ENCODE measurements around the gene CD207. TPM values are rescaled to one million over a fixed set of nuclear protein-coding genes. Genes with fewer than 3 reads are reported as not detected.

The CD207 gene
- total RNA-seq, 8 experiments from 2014 or later: 0.18 to 1.2 (median 0.27) TPM; not detected in 1

DNA sequence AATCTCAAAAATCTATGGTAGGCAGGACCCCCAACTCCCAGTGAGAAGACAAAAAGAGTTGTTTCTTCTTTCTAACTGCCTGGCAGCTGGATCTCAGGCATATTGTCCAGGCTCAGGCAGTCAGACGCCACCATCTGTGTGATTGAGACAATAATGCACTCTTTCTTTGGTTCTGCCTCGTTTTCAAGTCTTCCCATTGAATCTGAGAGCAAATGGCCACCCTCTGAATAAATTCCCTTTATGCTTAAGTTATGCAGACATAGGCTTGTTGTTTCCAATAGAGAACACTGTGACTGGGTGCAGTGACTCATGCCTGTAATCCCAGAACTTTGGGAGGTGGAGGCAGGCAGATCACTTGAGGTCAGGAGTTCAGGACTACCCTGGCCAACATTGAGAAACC, 15.3 kb upstream of the CD207 start:
- Histone ChIP-seq H3K4me3 (no peak overlapping the region), H3K27ac (peak overlapping the region in 1 of 2 donors; percentile 28), H3K4me1 (replicated peaks in 1 of 2) (peaks cover 0 to 2% of the 10 kb centered on the region in 2 donors)
- 0 to 57% (median 0%) methylated on average over 1 to 2 of the region's 2 CpGs; no CpG with 5 or more reads in 3 of the 10 experiments for WGBS, 10 experiments
- in situ Hi-C loops (cut with MboI; ENCODE audit: low pct_unique_long_range_greater_than_20kb in 2 of 9, low sequenced_read_pairs in 9 of 9, unreplicated experiment in 9 of 9): loop anchor here in 3 of 9 experiments (25.0 kb wide), 1 partner anchor 111 kb away; no protein-coding TSS in a partner anchor
- peak; percentile 52 to 91 (median 80) for ATAC-seq (replicated peaks in 6 of 8)

GRCh38 chr2:70842401-70842800, 6.8 kb upstream of the CD207 start:
- Histone ChIP-seq H3K4me1 (replicated peaks in 1 of 2) (no peaks in the 10 kb centered on the region), H3K27ac (no peak overlapping the region), H3K4me3 (no peak overlapping the region)
- WGBS, 10 experiments: 0 to 83% (median 61%) methylated on average over 1 to 5 of the region's 7 CpGs; no CpG with 5 or more reads in 3 of the 10 experiments
- in situ Hi-C loops (cut with MboI; ENCODE audit: low pct_unique_long_range_greater_than_20kb in 2 of 9, low sequenced_read_pairs in 9 of 9, unreplicated experiment in 9 of 9): no loop called here
- ATAC-seq (replicated peaks in 6 of 8): no peak

- no peak for ATAC-seq (replicated peaks in 6 of 8)
- no peak overlapping the region for H3K27ac ChIP-seq
- 0 to 91% (median 77%) methylated on average over 1 to 6 of the region's 10 CpGs; no CpG with 5 or more reads in 2 of the 10 experiments for WGBS, 10 experiments
- H3K4me1 ChIP-seq (replicated peaks in 1 of 2): no peaks in the 10 kb centered on the region
- in situ Hi-C loops (cut with MboI; ENCODE audit: low pct_unique_long_range_greater_than_20kb in 2 of 9, low sequenced_read_pairs in 9 of 9, unreplicated experiment in 9 of 9): no loop called here
- H3K4me3 ChIP-seq: no peak overlapping the region
Measured at GRCh38 chr2:70837980-70838925, 2.6 kb upstream of the CD207 start.

GRCh38 chr2:70834881-70835280, 735 bp downstream of the CD207 start:
- WGBS, 10 experiments: 18 to 80% (median 62%) methylated on average over 1 to 2 of the region's 4 CpGs; no CpG with 5 or more reads in 4 of the 10 experiments
- in situ Hi-C loops (cut with MboI; ENCODE audit: low pct_unique_long_range_greater_than_20kb in 2 of 9, low sequenced_read_pairs in 9 of 9, unreplicated experiment in 9 of 9): no loop called here
- ATAC-seq (replicated peaks in 6 of 8): no peak
- Histone ChIP-seq H3K27ac (no peak overlapping the region), H3K4me3 (no peak overlapping the region), H3K4me1 (replicated peaks in 1 of 2) (no peaks in the 10 kb centered on the region)

DNA sequence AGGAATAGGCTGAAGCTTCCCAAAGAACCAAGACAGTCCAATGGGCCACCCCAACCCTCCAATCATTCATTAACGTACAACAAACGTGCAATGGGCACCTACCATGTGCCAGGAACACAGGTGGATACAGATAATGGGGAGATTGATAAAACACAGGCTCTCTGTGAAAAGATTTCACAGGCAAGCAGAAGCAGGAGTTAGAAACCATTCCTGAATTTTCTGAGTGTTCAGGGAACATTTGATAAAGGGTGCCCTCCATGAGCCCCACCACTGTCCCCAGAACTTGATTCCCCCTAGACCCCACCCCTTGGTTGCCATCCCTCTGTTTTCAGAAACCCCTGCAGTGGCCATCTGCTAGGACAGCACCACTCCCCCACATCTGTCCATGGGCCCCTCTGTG, 1.5 kb downstream of the CD207 start:
- Histone ChIP-seq H3K27ac (no peak overlapping the region), H3K4me3 (no peak overlapping the region), H3K4me1 (replicated peaks in 1 of 2) (no peaks in the 10 kb centered on the region)
- WGBS, 10 experiments: 0 to 93% (median 77%) methylated on average over 2 of the region's 2 CpGs; no CpG with 5 or more reads in 5 of the 10 experiments
- in situ Hi-C loops (cut with MboI; ENCODE audit: low pct_unique_long_range_greater_than_20kb in 2 of 9, low sequenced_read_pairs in 9 of 9, unreplicated experiment in 9 of 9): no loop called here
- ATAC-seq (replicated peaks in 6 of 8): no peak

DNA sequence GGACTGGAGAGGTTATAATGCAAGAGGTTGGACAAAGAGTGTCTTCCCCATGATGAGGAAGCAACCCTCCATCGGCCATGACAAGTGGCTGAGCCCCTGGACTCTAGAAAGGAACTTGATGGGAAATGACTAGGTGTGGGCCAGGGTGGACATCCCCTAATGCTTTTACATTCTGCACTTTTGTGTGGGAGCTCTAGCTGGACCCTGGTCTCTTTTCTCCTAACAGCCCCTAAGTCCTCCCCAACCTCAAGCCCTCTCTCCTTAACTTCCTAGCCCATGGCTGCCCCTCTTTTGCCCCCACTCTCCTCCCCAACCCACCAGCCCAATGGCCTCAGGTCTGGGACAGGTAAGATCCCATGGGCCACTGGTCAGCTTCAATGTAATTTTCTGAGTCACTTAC, 2.4 kb downstream of the CD207 start:
- ATAC-seq (replicated peaks in 6 of 8): no peak
- in situ Hi-C loops (cut with MboI; ENCODE audit: low pct_unique_long_range_greater_than_20kb in 2 of 9, low sequenced_read_pairs in 9 of 9, unreplicated experiment in 9 of 9): no loop called here
- Histone ChIP-seq H3K27ac (no peak overlapping the region), H3K4me1 (replicated peaks in 1 of 2) (no peaks in the 10 kb centered on the region), H3K4me3 (no peak overlapping the region)
- WGBS, 10 experiments: 88% methylated on average over 1 of the region's 1 CpG; no CpG with 5 or more reads in 9 of the 10 experiments

GRCh38 chr2:70832386-70832785, 3.2 kb downstream of the CD207 start:
- in situ Hi-C loops (cut with MboI; ENCODE audit: low pct_unique_long_range_greater_than_20kb in 2 of 9, low sequenced_read_pairs in 9 of 9, unreplicated experiment in 9 of 9): no loop called here
- H3K4me3 ChIP-seq: no peak overlapping the region
- WGBS, 10 experiments: 40 to 100% (median 89%) methylated on average over 1 to 2 of the region's 2 CpGs; no CpG with 5 or more reads in 6 of the 10 experiments
- no peak overlapping the region for H3K27ac ChIP-seq
- H3K4me1 ChIP-seq (replicated peaks in 1 of 2): no peaks in the 10 kb centered on the region
- peak in 3 of 8 experiments; percentile 67 to 90 (median 84) for ATAC-seq (replicated peaks in 6 of 8)

DNA sequence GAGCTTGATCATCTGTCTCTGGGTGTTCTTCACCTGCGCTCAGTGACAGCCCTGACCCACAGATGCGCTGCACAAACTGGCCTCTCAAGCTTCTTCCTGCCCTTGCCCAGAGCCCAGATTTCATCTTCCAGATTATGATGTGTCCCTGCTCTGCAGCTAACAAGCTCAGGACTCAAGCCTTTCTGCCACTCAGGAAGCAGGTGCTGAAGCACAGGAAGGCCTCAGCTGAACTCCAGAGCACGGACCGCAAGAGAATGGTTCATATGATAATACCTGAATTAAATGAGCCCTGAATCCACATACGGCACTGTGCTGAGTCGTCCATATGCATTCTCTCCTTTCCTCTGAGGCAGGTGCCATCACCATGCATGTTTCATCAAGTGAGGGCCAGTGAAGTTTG, 3.8 kb downstream of the CD207 start:
- no peak overlapping the region for H3K27ac ChIP-seq
- in situ Hi-C loops (cut with MboI; ENCODE audit: low pct_unique_long_range_greater_than_20kb in 2 of 9, low sequenced_read_pairs in 9 of 9, unreplicated experiment in 9 of 9): no loop called here
- WGBS, 10 experiments: 43 to 80% (median 68%) methylated on average over 1 to 6 of the region's 6 CpGs; no CpG with 5 or more reads in 6 of the 10 experiments
- no peak overlapping the region for H3K4me3 ChIP-seq
- no peaks in the 10 kb centered on the region for H3K4me1 ChIP-seq (replicated peaks in 1 of 2)
- ATAC-seq (replicated peaks in 6 of 8): no peak

DNA sequence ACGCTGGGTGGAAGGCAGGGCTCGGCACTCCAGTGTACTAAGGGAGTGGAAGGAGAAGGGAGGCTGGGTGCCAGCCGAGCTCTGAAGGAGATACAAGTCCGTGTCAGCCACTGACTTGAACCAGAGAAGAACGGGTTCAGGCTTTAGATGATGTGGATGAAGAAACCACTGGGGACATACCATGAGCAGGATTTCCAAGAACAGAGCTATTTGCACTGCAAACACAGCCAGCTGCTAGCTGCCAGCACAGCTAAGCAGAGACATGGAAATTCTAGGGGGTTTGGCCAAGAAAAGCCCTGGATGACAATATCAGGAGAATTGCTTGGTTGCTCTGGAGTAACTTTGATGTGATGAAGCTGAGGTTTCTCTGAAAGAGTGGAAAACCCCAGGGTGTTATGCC, 5.2 kb downstream of the CD207 start:
- 3 to 80% (median 46%) methylated on average over 1 to 5 of the region's 5 CpGs; no CpG with 5 or more reads in 4 of the 10 experiments for WGBS, 10 experiments
- ATAC-seq (replicated peaks in 6 of 8): peak in 3 of 8 experiments; percentile 24 to 45 (median 38)
- no peaks in the 10 kb centered on the region for H3K4me1 ChIP-seq (replicated peaks in 1 of 2)
- in situ Hi-C loops (cut with MboI; ENCODE audit: low pct_unique_long_range_greater_than_20kb in 2 of 9, low sequenced_read_pairs in 9 of 9, unreplicated experiment in 9 of 9): no loop called here
- H3K27ac ChIP-seq: no peak overlapping the region
- no peak overlapping the region for H3K4me3 ChIP-seq

GRCh38 chr2:70829916-70830315, 5.7 kb downstream of the CD207 start:
- WGBS, 10 experiments: 29 to 100% (median 80%) methylated on average over 1 of the region's 1 CpG; no CpG with 5 or more reads in 1 of the 10 experiments
- in situ Hi-C loops (cut with MboI; ENCODE audit: low pct_unique_long_range_greater_than_20kb in 2 of 9, low sequenced_read_pairs in 9 of 9, unreplicated experiment in 9 of 9): no loop called here

GRCh38 chr2:70828914-70829824, 6.4 kb downstream of the CD207 start:
- in situ Hi-C loops (cut with MboI; ENCODE audit: low pct_unique_long_range_greater_than_20kb in 2 of 9, low sequenced_read_pairs in 9 of 9, unreplicated experiment in 9 of 9): no loop called here
- Histone ChIP-seq H3K27ac (no peak overlapping the region), H3K4me3 (no peak overlapping the region), H3K4me1 (replicated peaks in 1 of 2) (no peaks in the 10 kb centered on the region)
- no peak for ATAC-seq (replicated peaks in 6 of 8)
- WGBS, 10 experiments: 10 to 89% (median 45%) methylated on average over 1 to 5 of the region's 6 CpGs; no CpG with 5 or more reads in 2 of the 10 experiments

More at GRCh38 chr2:70829916-70830315, 5.7 kb downstream of the CD207 start:
- ATAC-seq (replicated peaks in 6 of 8): no peak
- H3K27ac ChIP-seq: no peak overlapping the region
- no peak overlapping the region for H3K4me3 ChIP-seq
- H3K4me1 ChIP-seq (replicated peaks in 1 of 2): no peaks in the 10 kb centered on the region

DNA sequence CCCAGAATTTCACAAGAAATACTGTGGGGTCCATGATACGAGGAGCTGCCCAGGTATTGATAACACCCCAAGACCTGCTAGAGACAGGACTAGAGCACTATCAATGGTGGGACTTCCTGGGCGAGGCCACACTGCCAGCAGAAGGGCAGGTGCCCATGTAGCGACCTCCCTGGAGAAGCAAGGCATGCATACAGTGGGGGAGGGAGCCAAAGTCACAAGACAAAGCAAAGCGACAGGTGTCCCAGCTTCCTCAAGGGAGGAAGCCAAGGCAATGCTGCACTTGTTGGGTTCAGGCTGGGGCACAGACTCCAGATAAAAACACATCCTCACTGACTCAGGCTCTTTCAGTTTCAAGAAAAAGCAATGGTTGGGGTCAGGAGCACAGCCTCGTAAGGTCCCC, 7.5 kb downstream of the CD207 start:
- WGBS, 10 experiments: 17 to 100% (median 80%) methylated on average over 1 to 4 of the region's 5 CpGs; no CpG with 5 or more reads in 2 of the 10 experiments
- no peaks in the 10 kb centered on the region for H3K4me1 ChIP-seq (replicated peaks in 1 of 2)
- no peak overlapping the region for H3K27ac ChIP-seq
- in situ Hi-C loops (cut with MboI; ENCODE audit: low pct_unique_long_range_greater_than_20kb in 2 of 9, low sequenced_read_pairs in 9 of 9, unreplicated experiment in 9 of 9): no loop called here
- H3K4me3 ChIP-seq: no peak overlapping the region
- ATAC-seq (replicated peaks in 6 of 8): no peak

All from motor neuron (in vitro differentiated cells).